Measurements from ENCODE around the gene MPHOSPH6. TPM values are rescaled to one million over a fixed set of nuclear protein-coding genes. Genes with fewer than 3 reads are reported as not detected.

Gene MPHOSPH6
- total RNA-seq, 1 donor from 2014 or later = 24.3 TPM

GRCh38 chr16:82190386-82190785 lies 20.4 kb upstream of the MPHOSPH6 start:
- no peaks in the 10 kb centered on the region for H3K36me3 ChIP-seq
- intact Hi-C loops (cut with DNase I) = no loop called here
- no peak overlapping the region for H3K4me3 ChIP-seq
- no peaks in the 10 kb centered on the region for H3K9me3 ChIP-seq
- no peak for TF ChIP-seq CTCF (IDR thresholded peaks at IDR 0.05)
- DNase-seq (no peak), ATAC-seq (no peak)
- peak overlapping the region; percentile 52 for H3K27ac ChIP-seq
- H3K27me3 ChIP-seq = no peaks in the 10 kb centered on the region
- no peaks in the 10 kb centered on the region for H3K4me1 ChIP-seq

GRCh38 chr16:82187829-82188228 lies 17.8 kb upstream of the MPHOSPH6 start:
- ATAC-seq (no peak), DNase-seq (no peak)
- Histone ChIP-seq H3K27me3 (no peaks in the 10 kb centered on the region), H3K4me1 (peaks cover 12% of the 10 kb centered on the region), H3K4me3 (no peak overlapping the region), H3K9me3 (no peaks in the 10 kb centered on the region), H3K27ac (no peak overlapping the region), H3K36me3 (no peaks in the 10 kb centered on the region)
- no peak for TF ChIP-seq CTCF (IDR thresholded peaks at IDR 0.05)
- intact Hi-C loops (cut with DNase I) = no loop called here

- DNase-seq = no peak
- ATAC-seq = no peak
- Histone ChIP-seq H3K36me3 (no peaks in the 10 kb centered on the region), H3K4me1 (peaks cover 16% of the 10 kb centered on the region), H3K9me3 (no peaks in the 10 kb centered on the region), H3K27ac (no peak overlapping the region), H3K27me3 (no peaks in the 10 kb centered on the region), H3K4me3 (no peak overlapping the region)
- intact Hi-C loops (cut with DNase I) = no loop called here
- TF ChIP-seq CTCF (IDR thresholded peaks at IDR 0.05) = no peak
Observed at GRCh38 chr16:82185012-82185411, 15.0 kb upstream of the MPHOSPH6 start.

- H3K4me3 ChIP-seq = no peak overlapping the region
- DNase-seq = no peak
- intact Hi-C loops (cut with DNase I) = no loop called here
- no peak overlapping the region for H3K27ac ChIP-seq
- H3K9me3 ChIP-seq = no peaks in the 10 kb centered on the region
- no peaks in the 10 kb centered on the region for H3K27me3 ChIP-seq
- H3K36me3 ChIP-seq = no peaks in the 10 kb centered on the region
- peaks cover 16% of the 10 kb centered on the region for H3K4me1 ChIP-seq
- ATAC-seq = peak; percentile 64
- TF ChIP-seq CTCF (IDR thresholded peaks at IDR 0.05) = no peak
Observed at GRCh38 chr16:82184213-82184612, 14.2 kb upstream of the MPHOSPH6 start.

- Histone ChIP-seq H3K27me3 (no peaks in the 10 kb centered on the region), H3K36me3 (no peaks in the 10 kb centered on the region), H3K4me3 (no peak overlapping the region), H3K9me3 (no peaks in the 10 kb centered on the region), H3K4me1 (peaks cover 16% of the 10 kb centered on the region), H3K27ac (no peak overlapping the region)
- no peak for TF ChIP-seq CTCF (IDR thresholded peaks at IDR 0.05)
- ATAC-seq (peak; percentile 64), DNase-seq (no peak)
- intact Hi-C loops (cut with DNase I) = no loop called here
Observed at GRCh38 chr16:82183004-82183397, 13.0 kb upstream of the MPHOSPH6 start.

Data from upper lobe of right lung (tissue), 1 donor.